ENCODE data around the gene RTKN2.

DNA sequence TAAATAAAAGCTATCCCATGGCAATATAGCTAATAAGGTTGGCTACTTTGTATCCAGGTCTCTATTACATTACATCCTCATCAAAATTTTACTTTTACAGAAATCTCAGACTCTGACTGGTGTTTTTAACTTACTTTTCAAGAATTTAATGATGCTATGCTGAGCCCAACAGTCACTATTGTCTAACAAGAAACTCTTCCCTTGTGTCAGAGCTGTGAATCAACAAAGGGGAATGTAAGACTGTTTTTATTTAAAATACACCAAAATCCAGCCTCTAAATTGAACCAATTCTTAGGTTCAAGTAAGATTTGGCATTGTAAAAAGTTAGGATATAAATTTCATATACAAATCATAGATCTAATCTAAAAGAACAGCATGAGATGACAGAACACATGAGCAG lies 7.0 kb downstream of the RTKN2 start:
- TF ChIP-seq, protein P1, sequence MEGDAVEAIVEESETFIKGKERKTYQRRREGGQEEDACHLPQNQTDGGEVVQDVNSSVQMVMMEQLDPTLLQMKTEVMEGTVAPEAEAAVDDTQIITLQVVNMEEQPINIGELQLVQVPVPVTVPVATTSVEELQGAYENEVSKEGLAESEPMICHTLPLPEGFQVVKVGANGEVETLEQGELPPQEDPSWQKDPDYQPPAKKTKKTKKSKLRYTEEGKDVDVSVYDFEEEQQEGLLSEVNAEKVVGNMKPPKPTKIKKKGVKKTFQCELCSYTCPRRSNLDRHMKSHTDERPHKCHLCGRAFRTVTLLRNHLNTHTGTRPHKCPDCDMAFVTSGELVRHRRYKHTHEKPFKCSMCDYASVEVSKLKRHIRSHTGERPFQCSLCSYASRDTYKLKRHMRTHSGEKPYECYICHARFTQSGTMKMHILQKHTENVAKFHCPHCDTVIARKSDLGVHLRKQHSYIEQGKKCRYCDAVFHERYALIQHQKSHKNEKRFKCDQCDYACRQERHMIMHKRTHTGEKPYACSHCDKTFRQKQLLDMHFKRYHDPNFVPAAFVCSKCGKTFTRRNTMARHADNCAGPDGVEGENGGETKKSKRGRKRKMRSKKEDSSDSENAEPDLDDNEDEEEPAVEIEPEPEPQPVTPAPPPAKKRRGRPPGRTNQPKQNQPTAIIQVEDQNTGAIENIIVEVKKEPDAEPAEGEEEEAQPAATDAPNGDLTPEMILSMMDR (IDR thresholded peaks at IDR 0.05; ENCODE audit: insufficient read depth, low read length, poor library complexity, severe bottlenecking), result no peak
- no peak for TF ChIP-seq EZH2phosphoT487 (conservative IDR thresholded peaks at IDR 0.05; ENCODE audit: low read length)

Data from SU-DHL-6 (cell line).